Fibroblast of lung (primary cell): Measurements from ENCODE around the gene ERCC6L2.

ENCODE experiments used
- EZH2 ChIP-seq: IDR thresholded peaks from 2 replicates; pipeline ENCODE4 v1.5.1; 2012; ENCODE audit warnings: low read length, control low read depth, mild to moderate bottlenecking; ENCODE audit errors: missing control alignments
- TF ChIP-seq, protein P1 (sequence below), 2 donors: IDR thresholded peaks in 1 of 2; conservative IDR thresholded peaks in 1 of 2; 1 replicate in 1 of 2; 2 replicates in 1 of 2; pipeline ENCODE4 v1.5.1; 2011 to 2012; ENCODE audit warnings: low read length in 2 of 2, control low read depth in 1 of 2, inconsistent platforms in 1 of 2, low read depth in 1 of 2, mild to moderate bottlenecking in 1 of 2

DNA sequence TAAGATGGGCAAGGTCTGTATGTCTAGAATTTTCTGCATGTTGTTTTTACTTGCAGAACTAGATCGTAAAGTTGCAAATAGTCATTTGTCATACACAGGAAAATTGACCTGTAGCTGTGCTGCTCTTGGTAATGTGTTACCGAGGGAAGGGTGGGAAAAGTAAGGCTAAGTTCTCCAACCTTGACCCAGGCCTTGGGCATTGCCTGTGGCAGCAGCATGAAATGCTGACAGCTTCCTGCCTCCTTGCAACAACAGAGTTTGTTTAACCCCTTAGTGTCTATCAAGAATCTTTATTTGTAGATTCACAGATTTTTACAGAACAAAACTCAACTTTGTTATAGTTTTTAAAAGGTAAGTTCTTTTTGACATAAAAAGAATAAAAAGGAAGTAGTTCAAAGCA, 48.3 kb downstream of the ERCC6L2 start:
- TF ChIP-seq, protein P1, sequence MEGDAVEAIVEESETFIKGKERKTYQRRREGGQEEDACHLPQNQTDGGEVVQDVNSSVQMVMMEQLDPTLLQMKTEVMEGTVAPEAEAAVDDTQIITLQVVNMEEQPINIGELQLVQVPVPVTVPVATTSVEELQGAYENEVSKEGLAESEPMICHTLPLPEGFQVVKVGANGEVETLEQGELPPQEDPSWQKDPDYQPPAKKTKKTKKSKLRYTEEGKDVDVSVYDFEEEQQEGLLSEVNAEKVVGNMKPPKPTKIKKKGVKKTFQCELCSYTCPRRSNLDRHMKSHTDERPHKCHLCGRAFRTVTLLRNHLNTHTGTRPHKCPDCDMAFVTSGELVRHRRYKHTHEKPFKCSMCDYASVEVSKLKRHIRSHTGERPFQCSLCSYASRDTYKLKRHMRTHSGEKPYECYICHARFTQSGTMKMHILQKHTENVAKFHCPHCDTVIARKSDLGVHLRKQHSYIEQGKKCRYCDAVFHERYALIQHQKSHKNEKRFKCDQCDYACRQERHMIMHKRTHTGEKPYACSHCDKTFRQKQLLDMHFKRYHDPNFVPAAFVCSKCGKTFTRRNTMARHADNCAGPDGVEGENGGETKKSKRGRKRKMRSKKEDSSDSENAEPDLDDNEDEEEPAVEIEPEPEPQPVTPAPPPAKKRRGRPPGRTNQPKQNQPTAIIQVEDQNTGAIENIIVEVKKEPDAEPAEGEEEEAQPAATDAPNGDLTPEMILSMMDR (conservative IDR thresholded peaks at IDR 0.05 in 1 of 2, IDR thresholded peaks at IDR 0.05 in 1 of 2; ENCODE audit: low read depth in 1 of 2, low read length in 2 of 2) = no peak
- no peak for TF ChIP-seq EZH2
